Activated T-cell treated with anti-CD3 and anti-CD28 coated beads, Interleukin-2, amount 50 U/mL, for 4 hours (primary cell): ENCODE measurements around the gene SNRPD1. TPM values are rescaled to one million over a fixed set of nuclear protein-coding genes. Genes with fewer than 3 reads are reported as not detected.
"Not testable (repeated sequence)": the region's sequence is repeated elsewhere in the genome, so short reads cannot be mapped to it uniquely, and the experiment has no call there.

Source experiments
- ATAC-seq, 2 donors: fragments of 200-7000 bp; cut with Tn5 transposase; one replicate each; pipeline ENCODE4 v1.10.0; 2021
- DNase-seq: peaks from one replicate; pipeline ENCODE4 v3.0.0-alpha.2; 2020
- H3K27me3 Mint-ChIP-seq: one replicate; pipeline ENCODE4 v1.8.0; 2021; ENCODE audit warnings: low read depth, mixed read lengths
- H3K36me3 Mint-ChIP-seq: one replicate; pipeline ENCODE4 v1.8.0; 2022; ENCODE audit warnings: mixed read lengths; ENCODE audit not compliant: insufficient read depth
- H3K4me1 Mint-ChIP-seq: one replicate; pipeline ENCODE4 v1.8.0; 2021; ENCODE audit warnings: low read depth, mixed read lengths
- H3K4me3 Mint-ChIP-seq: one replicate; pipeline ENCODE4 v1.8.0; 2021; ENCODE audit warnings: mild to moderate bottlenecking, moderate library complexity, mixed read lengths
- H3K9me3 Mint-ChIP-seq: one replicate; pipeline ENCODE4 v1.8.0; 2021; ENCODE audit warnings: mixed read lengths
- total RNA-seq, 3 donors: library from RNA; stranded (reverse); gene quantifications; one replicate each; pipeline ENCODE4 v1.2.1, GENCODE V29; 2021

Gene SNRPD1
- total RNA-seq, 3 donors from 2014 or later = 181 to 207 (median 204) TPM

DNA sequence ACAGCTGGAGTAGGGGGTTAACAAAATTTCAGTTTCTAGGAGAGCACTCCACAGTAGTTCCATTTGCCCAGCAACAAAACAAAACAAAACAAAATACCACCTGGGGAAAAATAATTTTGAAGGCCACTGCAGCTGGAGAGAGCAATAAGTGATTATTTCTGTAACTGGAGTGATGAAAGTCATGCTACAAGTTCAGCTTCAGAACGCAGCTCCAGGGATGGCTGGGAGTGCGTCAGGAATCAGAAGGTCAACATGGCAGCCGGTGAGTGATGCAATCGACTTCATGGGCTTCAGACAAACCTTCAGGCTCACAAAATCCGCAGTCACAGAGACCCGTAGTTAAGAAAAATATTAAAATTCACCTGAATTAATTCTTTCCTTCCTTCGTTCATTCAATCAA is 51.5 kb downstream of the SNRPD1 start:
- H3K36me3 Mint-ChIP-seq = peaks cover 13% of the 10 kb centered on the region
- no peaks in the 10 kb centered on the region for H3K27me3 Mint-ChIP-seq
- ATAC-seq (no peak), DNase-seq (no peak)
- H3K4me1 Mint-ChIP-seq = no peaks in the 10 kb centered on the region
- H3K9me3 Mint-ChIP-seq = no peaks in the 10 kb centered on the region
- H3K4me3 Mint-ChIP-seq = no peak overlapping the region

DNA sequence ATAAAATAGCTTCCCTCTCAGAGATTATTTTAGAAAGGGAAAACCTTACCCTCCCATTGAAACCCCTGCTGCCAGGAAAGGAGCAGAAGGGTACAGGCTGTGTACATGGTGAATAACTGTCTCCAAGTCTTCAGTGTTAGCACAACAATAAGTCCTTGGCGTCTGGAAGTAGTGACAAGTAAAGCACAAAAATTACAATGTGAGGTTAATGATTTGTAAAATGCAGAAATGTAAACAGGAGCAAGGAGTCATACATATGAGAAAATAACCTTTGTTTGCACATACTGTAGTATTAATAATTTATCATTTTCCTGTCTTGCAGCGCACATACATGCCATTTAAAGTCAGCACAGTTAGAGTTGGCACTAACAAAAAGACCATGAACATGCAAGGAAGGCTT is 52.0 kb downstream of the SNRPD1 start:
- no peak overlapping the region for H3K4me3 Mint-ChIP-seq
- no peaks in the 10 kb centered on the region for H3K9me3 Mint-ChIP-seq
- no peak for DNase-seq
- H3K4me1 Mint-ChIP-seq = no peaks in the 10 kb centered on the region
- no peak for ATAC-seq
- no peaks in the 10 kb centered on the region for H3K27me3 Mint-ChIP-seq
- H3K36me3 Mint-ChIP-seq = peaks cover 13% of the 10 kb centered on the region

DNA sequence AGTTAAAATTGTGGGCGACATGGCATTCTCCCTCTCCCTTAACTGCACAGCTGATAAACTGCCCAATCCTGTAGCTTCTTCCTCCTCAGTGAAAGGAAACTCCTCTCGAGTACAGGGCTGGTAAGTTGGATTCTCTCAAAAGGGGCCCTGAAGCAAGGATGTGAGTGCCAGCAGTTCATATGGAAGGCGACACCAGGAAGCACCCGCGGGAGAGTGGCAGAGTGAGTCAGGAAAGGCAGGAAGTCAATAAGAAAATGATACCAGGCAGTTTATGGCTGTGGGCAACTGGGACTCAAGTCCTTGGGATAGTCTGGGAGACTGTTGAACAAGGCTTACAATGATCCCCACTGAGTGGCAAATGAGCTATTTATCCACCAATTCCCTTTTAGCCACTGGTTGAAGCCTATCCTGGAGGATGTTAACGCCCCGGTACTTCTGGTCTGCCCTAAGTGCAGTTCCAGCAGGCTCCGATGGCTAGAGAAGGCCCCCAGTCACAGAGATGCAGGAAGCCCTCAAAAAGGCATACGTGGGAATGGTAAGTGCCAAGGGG is 57.7 kb downstream of the SNRPD1 start:
- H3K4me1 Mint-ChIP-seq = no peaks in the 10 kb centered on the region
- H3K9me3 Mint-ChIP-seq = no peaks in the 10 kb centered on the region
- peaks cover 11% of the 10 kb centered on the region for H3K36me3 Mint-ChIP-seq
- no peak for DNase-seq
- H3K4me3 Mint-ChIP-seq = no peak overlapping the region
- no peaks in the 10 kb centered on the region for H3K27me3 Mint-ChIP-seq
- ATAC-seq = no peak

DNA sequence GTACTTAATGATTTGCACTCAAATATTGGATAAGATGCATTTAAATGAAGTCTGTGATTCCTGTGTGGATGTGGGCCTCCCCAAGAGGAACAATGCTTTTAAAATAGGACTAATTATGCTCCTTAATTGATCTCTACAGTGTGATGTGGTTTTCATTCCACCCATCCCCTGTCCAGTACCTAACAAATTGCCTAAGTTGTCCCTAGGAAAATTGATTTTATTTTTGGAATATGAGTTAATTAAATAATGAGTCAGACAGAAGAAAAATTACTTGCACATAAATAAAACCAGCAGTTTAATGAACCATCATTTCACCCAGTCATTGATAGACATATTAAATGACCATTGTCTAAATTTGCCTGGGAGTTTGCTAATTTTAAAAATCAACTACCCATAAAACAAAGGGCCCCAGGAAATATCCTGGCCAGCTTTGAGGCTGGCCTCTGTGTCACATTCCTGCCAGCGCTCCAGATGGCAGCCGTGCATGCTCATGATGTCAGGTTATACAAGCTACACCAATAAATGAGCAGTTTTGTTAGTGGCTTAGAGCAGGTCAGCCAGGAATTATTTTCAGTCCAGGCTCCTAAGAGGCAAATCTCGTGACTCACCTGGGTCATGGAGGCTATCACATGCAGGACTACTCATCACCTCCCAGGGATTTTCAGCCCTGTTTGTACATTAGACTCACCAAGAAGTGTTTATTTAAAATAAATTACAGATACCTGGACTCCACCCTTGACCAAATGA is 60.6 kb downstream of the SNRPD1 start:
- no peaks in the 10 kb centered on the region for H3K27me3 Mint-ChIP-seq
- DNase-seq (no peak), ATAC-seq (no peak)
- no peak overlapping the region for H3K4me3 Mint-ChIP-seq
- peaks cover 8% of the 10 kb centered on the region for H3K36me3 Mint-ChIP-seq
- no peaks in the 10 kb centered on the region for H3K4me1 Mint-ChIP-seq
- no peaks in the 10 kb centered on the region for H3K9me3 Mint-ChIP-seq

DNA sequence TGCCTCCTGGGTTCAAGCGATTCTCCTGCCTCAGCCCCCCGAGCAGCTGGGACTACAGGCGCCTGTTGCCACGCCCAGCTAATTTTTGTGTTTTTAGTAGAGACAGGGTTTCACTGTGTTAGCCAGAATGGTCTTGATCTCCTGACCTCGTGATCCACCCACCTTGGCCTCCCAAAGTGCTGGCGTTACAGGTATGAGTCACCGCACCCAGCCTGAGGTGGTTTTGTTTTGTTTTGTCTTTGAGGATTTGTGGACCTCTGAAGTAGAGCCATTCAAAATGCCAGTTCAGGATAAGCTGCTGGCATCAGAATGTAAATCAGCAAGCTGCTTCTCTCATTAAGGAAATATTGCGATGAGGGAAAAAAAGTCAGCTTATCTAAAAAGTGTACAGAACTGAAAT is 63.2 kb downstream of the SNRPD1 start:
- H3K4me1 Mint-ChIP-seq, ATAC-seq, H3K36me3 Mint-ChIP-seq, H3K4me3 Mint-ChIP-seq, DNase-seq, H3K9me3 Mint-ChIP-seq, H3K27me3 Mint-ChIP-seq: not testable (repeated sequence)

DNA sequence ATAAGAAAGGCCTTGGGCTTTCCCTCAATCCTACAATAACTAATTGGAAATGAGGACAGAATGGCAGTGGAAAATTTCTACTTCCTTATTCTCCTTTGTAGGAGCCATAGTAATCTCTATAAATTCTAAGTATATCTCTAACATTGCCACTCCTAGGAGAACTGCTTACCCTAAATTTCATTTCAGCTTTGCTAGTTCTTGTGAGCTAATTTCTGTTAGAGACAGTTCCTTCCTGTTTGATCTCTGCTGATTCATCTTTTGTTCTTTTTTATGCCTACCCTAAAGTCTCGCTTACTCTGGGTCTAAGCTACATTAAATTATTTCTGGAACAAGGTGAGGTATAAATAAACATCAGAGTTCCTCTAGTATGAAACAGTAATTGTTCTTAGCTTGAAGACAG is 66.7 kb downstream of the SNRPD1 start:
- ATAC-seq (no peak), DNase-seq (no peak)
- no peak overlapping the region for H3K4me3 Mint-ChIP-seq
- H3K9me3 Mint-ChIP-seq = no peaks in the 10 kb centered on the region
- peaks cover 3% of the 10 kb centered on the region for H3K4me1 Mint-ChIP-seq
- H3K36me3 Mint-ChIP-seq = peaks cover 1% of the 10 kb centered on the region
- no peaks in the 10 kb centered on the region for H3K27me3 Mint-ChIP-seq

DNA sequence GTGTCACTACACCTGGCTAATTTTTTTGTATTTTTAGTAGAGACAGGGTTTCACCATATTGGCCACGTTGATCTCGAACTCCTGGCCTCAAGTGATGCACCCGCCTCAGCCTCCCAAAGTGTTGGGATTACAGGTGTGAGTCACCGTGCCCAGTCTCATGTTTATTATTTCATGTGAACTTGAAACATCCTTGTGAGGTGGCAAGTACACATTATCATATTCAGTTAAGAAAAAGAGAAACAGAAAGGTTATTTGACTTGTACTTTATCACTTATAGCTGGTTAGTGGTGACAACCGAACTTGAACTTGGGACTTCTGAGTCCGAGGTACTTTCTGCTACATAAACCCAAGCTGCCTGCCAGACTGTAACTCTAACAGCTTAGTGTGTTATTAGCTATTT is 68.0 kb downstream of the SNRPD1 start:
- no peaks in the 10 kb centered on the region for H3K9me3 Mint-ChIP-seq
- DNase-seq (no peak), ATAC-seq (no peak)
- no peak overlapping the region for H3K4me3 Mint-ChIP-seq
- no peaks in the 10 kb centered on the region for H3K27me3 Mint-ChIP-seq
- H3K4me1 Mint-ChIP-seq = peaks cover 9% of the 10 kb centered on the region
- H3K36me3 Mint-ChIP-seq = no peaks in the 10 kb centered on the region

DNA sequence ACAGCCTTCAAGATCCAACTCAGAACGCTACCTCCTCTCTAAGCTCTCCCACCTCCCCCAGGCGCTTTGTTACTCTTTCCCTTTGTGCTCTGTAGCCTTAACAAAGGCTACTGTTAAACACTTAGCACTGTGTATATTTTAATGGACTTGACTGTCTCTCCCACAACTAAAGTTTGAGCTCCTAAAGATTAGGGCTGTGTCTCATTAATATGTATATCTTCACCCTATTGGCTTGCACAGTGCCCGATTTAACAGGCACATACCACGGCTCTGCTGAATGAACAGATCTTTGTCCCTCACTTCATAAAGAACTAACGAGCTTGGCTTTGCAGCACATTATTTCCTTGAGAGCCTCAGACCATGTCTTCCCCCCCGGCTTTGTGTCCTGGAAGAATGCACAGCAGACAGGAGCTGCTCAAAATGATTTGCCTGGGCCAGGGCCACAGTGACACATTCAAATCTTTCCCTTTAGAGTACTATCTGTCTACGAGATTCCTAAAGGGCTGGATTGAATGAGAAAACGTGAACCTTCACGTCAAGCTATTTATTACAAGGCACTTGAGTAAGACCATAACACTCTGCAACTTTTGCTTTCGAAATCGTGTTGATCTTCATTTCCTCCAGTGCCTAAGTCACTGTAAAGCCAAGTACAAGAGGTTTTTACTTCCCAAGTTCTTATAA is 70.4 kb downstream of the SNRPD1 start:
- DNase-seq (no peak), ATAC-seq (peak; percentile 89 to 90)
- no peaks in the 10 kb centered on the region for H3K27me3 Mint-ChIP-seq
- H3K36me3 Mint-ChIP-seq = no peaks in the 10 kb centered on the region
- H3K9me3 Mint-ChIP-seq = no peaks in the 10 kb centered on the region
- no peak overlapping the region for H3K4me3 Mint-ChIP-seq
- H3K4me1 Mint-ChIP-seq = peaks cover 20% of the 10 kb centered on the region

Other genes with a start within 250 kb of the SNRPD1 start
- gene ESCO1, start 11.6 kb upstream of the SNRPD1 start, total RNA-seq = 10 to 100 TPM; 12.3 to 15.6 (median 14.2) TPM
- gene ABHD3, start 92.5 kb downstream of the SNRPD1 start, total RNA-seq = 10 to 100 TPM in 2 of 3 donors, 1 to 10 TPM in 1; 9.5 to 12.9 (median 11.1) TPM
- 10 to 100 TPM; 12.3 to 16.8 (median 16.0) TPM for gene MIB1, start 128.5 kb downstream of the SNRPD1 start, total RNA-seq